ENCODE measurements around the gene CGGBP1. TPM values are rescaled to one million over a fixed set of nuclear protein-coding genes. Genes with fewer than 3 reads are reported as not detected.
A peak's percentile ranks its signal among the peaks of the same experiment; 100 is the strongest.

Gene CGGBP1
- total RNA-seq, 1 donor from 2014 or later: 49.5 TPM

DNA sequence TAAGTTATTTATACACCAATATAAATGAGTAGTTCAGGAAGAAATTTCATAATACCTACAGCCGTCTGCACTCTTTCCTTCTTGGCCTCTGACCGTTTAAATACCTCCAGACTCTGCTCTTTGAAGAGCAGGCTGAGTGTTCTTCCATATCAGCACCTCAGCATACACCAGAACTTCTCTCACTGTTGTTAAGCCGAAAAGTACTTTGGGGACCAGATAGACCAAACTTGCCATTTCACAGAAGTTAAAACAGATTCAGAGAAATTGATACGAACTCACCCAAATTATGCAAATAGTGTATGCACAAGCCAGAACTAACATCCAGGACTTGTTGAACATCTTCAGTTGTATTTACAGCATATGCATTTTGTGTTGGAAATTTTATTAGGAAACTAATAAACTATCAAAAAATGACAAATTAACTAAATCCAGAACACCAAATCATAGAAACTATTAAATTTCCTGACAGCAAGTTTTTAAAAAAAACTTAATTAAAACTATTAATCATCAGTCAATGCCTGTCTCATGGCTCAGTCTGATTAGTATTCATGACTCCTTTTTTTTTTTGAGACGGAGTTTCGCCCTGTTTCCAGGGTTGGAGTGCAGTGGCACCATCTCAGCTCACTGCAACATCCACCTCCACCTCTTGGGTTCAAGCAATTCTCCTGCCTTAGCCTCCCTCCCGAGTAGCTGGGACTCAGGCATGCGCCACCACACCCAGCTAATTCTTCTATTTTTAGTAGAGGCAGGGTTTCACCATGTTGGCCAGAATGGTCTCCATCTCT is 24.1 kb downstream of the CGGBP1 start:
- Histone ChIP-seq H3K27me3 (no peaks in the 10 kb centered on the region), H3K4me1 (peaks cover 0 to 2% of the 10 kb centered on the region in 2 donors), H3K27ac (no peak overlapping the region), H3K9me3 (no peaks in the 10 kb centered on the region), H3K36me3 (no peaks in the 10 kb centered on the region), H3K4me3 (no peak overlapping the region)
- intact Hi-C loops (cut with DNase I): no loop called here
- no peak for DNase-seq (ENCODE audit: low spot score in 2 of 2)
- TF ChIP-seq, protein P1, sequence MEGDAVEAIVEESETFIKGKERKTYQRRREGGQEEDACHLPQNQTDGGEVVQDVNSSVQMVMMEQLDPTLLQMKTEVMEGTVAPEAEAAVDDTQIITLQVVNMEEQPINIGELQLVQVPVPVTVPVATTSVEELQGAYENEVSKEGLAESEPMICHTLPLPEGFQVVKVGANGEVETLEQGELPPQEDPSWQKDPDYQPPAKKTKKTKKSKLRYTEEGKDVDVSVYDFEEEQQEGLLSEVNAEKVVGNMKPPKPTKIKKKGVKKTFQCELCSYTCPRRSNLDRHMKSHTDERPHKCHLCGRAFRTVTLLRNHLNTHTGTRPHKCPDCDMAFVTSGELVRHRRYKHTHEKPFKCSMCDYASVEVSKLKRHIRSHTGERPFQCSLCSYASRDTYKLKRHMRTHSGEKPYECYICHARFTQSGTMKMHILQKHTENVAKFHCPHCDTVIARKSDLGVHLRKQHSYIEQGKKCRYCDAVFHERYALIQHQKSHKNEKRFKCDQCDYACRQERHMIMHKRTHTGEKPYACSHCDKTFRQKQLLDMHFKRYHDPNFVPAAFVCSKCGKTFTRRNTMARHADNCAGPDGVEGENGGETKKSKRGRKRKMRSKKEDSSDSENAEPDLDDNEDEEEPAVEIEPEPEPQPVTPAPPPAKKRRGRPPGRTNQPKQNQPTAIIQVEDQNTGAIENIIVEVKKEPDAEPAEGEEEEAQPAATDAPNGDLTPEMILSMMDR (IDR thresholded peaks at IDR 0.05): no peak

DNA sequence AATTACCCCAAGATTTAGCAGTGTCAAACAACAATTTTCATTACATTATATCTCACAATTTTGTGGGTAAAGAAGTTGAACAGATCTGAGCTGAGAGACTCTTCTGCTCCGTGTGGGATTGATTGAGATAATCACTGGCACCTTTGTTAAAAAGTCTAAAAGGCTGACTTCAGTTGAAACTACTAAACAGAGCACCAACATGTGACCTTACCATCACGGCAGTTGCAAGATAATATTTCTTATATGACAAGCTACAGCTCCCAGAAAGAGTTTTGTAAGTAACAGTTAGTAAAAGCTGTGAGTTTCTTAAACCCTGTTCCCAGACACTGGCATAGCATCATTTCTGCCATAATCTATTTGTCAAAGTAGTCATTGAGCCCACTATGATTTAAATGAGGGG is 25.0 kb downstream of the CGGBP1 start:
- Histone ChIP-seq H3K36me3 (no peaks in the 10 kb centered on the region), H3K4me1 (peaks cover 0 to 2% of the 10 kb centered on the region in 2 donors), H3K9me3 (no peaks in the 10 kb centered on the region), H3K27me3 (no peaks in the 10 kb centered on the region), H3K4me3 (no peak overlapping the region), H3K27ac (peak overlapping the region; percentile 5 to 44)
- no peak for DNase-seq (ENCODE audit: low spot score in 2 of 2)
- TF ChIP-seq, protein P1 (IDR thresholded peaks at IDR 0.05): no peak
- intact Hi-C loops (cut with DNase I): loop anchor here (2.0 kb wide), 1 partner anchor 25 kb away; the partner anchor contains the start of genes CGGBP1 and ZNF654

DNA sequence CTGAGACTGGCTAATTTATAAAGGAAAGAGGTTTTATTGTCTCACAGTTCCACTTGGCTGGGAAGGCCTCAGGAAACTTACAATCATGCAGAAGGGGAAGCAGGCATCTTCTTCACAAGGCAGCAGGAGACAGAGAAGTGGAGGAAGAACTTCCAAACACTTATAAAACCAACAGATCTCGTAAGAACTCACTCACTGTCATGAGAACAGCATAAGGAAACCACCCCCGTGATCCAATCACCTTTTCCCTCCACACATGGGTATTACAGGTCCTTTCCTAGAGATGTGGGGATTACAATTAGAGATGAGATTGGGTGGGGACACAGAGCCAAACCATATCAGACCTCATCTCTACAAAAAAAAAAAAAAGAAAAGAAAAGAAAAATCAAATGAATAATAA is 25.7 kb downstream of the CGGBP1 start:
- intact Hi-C loops (cut with DNase I): loop anchor here (2.0 kb wide), 1 partner anchor 26 kb away; the partner anchor contains the start of genes CGGBP1 and ZNF654
- DNase-seq (ENCODE audit: low spot score in 2 of 2): no peak
- Histone ChIP-seq H3K36me3 (no peaks in the 10 kb centered on the region), H3K27me3 (no peaks in the 10 kb centered on the region), H3K4me3 (no peak overlapping the region), H3K4me1 (peaks cover 0 to 2% of the 10 kb centered on the region in 2 donors), H3K27ac (peak overlapping the region in 1 of 2 donors; percentile 71), H3K9me3 (no peaks in the 10 kb centered on the region)
- TF ChIP-seq, protein P1 (IDR thresholded peaks at IDR 0.05): no peak

DNA sequence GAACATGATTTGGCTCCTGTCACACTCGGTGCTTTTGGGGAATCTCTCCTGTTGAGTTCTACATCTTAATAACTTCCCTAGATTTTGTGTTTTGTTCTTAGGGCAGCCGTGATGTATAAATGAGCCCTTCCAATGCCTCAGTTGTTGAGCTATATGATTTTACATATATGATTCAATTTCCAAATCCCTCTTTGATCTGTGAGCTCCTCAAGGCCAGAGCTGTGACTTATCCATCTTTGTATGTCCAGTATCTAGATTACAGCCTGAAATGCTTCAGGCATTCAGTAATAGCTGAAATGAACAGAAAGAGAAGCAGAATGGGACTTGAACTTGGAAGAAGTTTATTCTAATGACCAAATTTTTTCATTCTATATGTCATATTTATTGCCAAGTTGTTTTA is 26.6 kb downstream of the CGGBP1 start:
- Histone ChIP-seq H3K9me3 (no peaks in the 10 kb centered on the region), H3K4me3 (peak overlapping the region; percentile 53 to 63), H3K36me3 (no peaks in the 10 kb centered on the region), H3K27me3 (no peaks in the 10 kb centered on the region), H3K4me1 (peaks cover 0 to 2% of the 10 kb centered on the region in 2 donors), H3K27ac (peak overlapping the region; percentile 68 to 71)
- TF ChIP-seq, protein P1 (IDR thresholded peaks at IDR 0.05): no peak
- no peak for DNase-seq (ENCODE audit: low spot score in 2 of 2)
- intact Hi-C loops (cut with DNase I): loop anchor here (2.0 kb wide), 1 partner anchor 27 kb away; the partner anchor contains the start of genes CGGBP1 and ZNF654

DNA sequence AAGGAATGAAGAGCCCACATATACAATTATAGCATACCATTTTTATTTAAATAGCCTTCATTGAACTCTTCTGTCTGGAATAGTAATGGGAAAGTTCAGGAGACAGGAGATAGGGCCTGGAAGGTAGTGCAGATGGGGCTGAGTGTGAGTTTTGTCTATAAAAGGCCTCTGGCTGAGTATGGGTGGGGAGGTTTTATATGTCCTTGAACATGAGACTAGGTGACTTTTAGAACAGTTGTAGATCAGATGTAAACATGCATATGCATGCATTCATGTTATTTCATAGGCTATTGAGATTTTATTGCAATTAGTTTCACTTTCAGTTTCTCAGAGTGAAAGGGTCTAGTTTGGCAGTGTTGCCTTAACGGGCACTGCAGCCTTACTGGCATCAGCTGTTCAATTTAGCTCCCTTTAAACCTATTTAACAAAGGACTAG is 27.1 kb downstream of the CGGBP1 start:
- TF ChIP-seq, protein P1 (IDR thresholded peaks at IDR 0.05): no peak
- DNase-seq (ENCODE audit: low spot score in 2 of 2): no peak
- peaks cover 0 to 2% of the 10 kb centered on the region in 2 donors for H3K4me1 ChIP-seq
- no peaks in the 10 kb centered on the region for H3K27me3 ChIP-seq
- H3K4me3 ChIP-seq: peak overlapping the region; percentile 53 to 63
- peak overlapping the region; percentile 68 to 71 for H3K27ac ChIP-seq
- no peaks in the 10 kb centered on the region for H3K9me3 ChIP-seq
- no peaks in the 10 kb centered on the region for H3K36me3 ChIP-seq
- intact Hi-C loops (cut with DNase I): loop anchor here (2.0 kb wide), 1 partner anchor 27 kb away; the partner anchor contains the start of genes CGGBP1 and ZNF654
